Mammary epithelial cell (primary cell): ENCODE results near the gene COL6A1.

Source experiments
- CTCF ChIP-seq, 2 donors: IDR thresholded peaks in 1 of 2; conservative IDR thresholded peaks in 1 of 2; 2 replicates each; pipeline ENCODE4 v1.5.1; 2011 to 2012; ENCODE audit warnings: inconsistent platforms in 2 of 2, low read length in 2 of 2, mild to moderate bottlenecking in 2 of 2, control low read depth in 1 of 2, low read depth in 1 of 2; ENCODE audit not compliant: insufficient read depth in 1 of 2; ENCODE audit errors: extremely low read depth in 1 of 2
- EZH2 ChIP-seq: IDR thresholded peaks from 2 replicates; pipeline ENCODE4 v1.6.1; 2012; ENCODE audit warnings: low read length, inconsistent platforms, borderline replicate concordance

GRCh38 chr21:45997495-45998275, 16.1 kb downstream of the COL6A1 start:
- TF ChIP-seq CTCF (conservative IDR thresholded peaks at IDR 0.05 in 1 of 2, IDR thresholded peaks at IDR 0.05 in 1 of 2; ENCODE audit: extremely low read depth in 1 of 2, insufficient read depth in 1 of 2, low read depth in 1 of 2, low read length in 2 of 2) (no peak), EZH2 (no peak)
